HCT116 (cell line): ENCODE measurements around the gene DNAJB1. TPM values are rescaled to one million over a fixed set of nuclear protein-coding genes. Genes with fewer than 3 reads are reported as not detected.

Experiments used
- ATAC-seq: fragments of 200-7000 bp; cut with Tn5 transposase; 2 replicates; pipeline ENCODE4 v1.9.1; 2020; ENCODE audit warnings: mild to moderate bottlenecking, moderate library complexity
- BruUV-seq: library from RNA; stranded (reverse); fragments of 400-500 nt; replicated peaks from 2 replicates; lab custom pipeline; 2021; lab: Mats Ljungman, UMichigan
- CTCF ChIA-PET: fragments of 300-600 bp; sonication (Branson Sonifier 250); formaldehyde crosslinking; loops from one replicate; lab custom pipeline; 2021; ENCODE audit warnings: antibody characterized with exemption; lab: Charles Lee
- POLR2A ChIA-PET: fragments of 300-600, 350-600 bp; sonication (Branson Sonifier 250); formaldehyde crosslinking; loops from one replicate; lab custom pipeline; 2021; ENCODE audit warnings: antibody characterized with exemption; lab: Charles Lee
- RAD21 ChIA-PET, 2 experiments: fragments of 300-600 bp; sonication (Branson Sonifier 250); formaldehyde crosslinking; loops; one replicate each; lab custom pipeline; 2023; ENCODE audit warnings: low total read pairs in 2 of 2; ENCODE audit not compliant: uncharacterized antibody in 2 of 2, unreplicated experiment in 2 of 2, low non-redundant PET in 1 of 2; lab: Charles Lee
- DNase-seq: peaks from one replicate; pipeline ENCODE4 v3.0.0-alpha.2; 2010; ENCODE audit warnings: low read depth, low spot score
- H2AFZ ChIP-seq: fragments of 200-600 bp; shearing (Covaris generic), sonication (generic); 2 replicates; pipeline ENCODE4 v1.6.1; 2017; ENCODE audit warnings: low read depth, mixed run types, mixed read lengths, antibody characterized with exemption, low read length; ENCODE audit not compliant: poor library complexity, severe bottlenecking
- H3K27ac ChIP-seq: 2 replicates; pipeline ENCODE4 v1.5.1; 2012; ENCODE audit warnings: low read depth, low read length
- H3K27me3 ChIP-seq: fragments of 200-600 bp; sonication (generic); 2 replicates; pipeline ENCODE4 v1.6.1; 2016; ENCODE audit warnings: mixed run types, low read length, mixed read lengths; ENCODE audit not compliant: insufficient read depth
- H3K36me3 ChIP-seq, 2 experiments: fragments of 200-500 bp in 1 of 2; fragments of 200-600 bp in 1 of 2; sonication (Bioruptor generic) in 1 of 2; sonication (generic) in 1 of 2; 2 replicates each; pipeline versions ENCODE4 v1.5.1 to v1.6.1; 2014 to 2016; ENCODE audit warnings: low read length in 2 of 2, inconsistent platforms in 1 of 2, mixed read lengths in 1 of 2, mixed run types in 1 of 2; ENCODE audit not compliant: insufficient read depth in 2 of 2, control insufficient read depth in 1 of 2
- H3K4me1 ChIP-seq, 2 experiments: fragments of 200-600 bp in 1 of 2; sonication (generic) in 1 of 2; 2 replicates each; pipeline versions ENCODE4 v1.5.1 to v1.6.1; 2012 to 2017; ENCODE audit warnings: low read length in 2 of 2, inconsistent platforms in 1 of 2, mild to moderate bottlenecking in 1 of 2, mixed read lengths in 1 of 2, mixed run types in 1 of 2, moderate library complexity in 1 of 2; ENCODE audit not compliant: insufficient read depth in 2 of 2, control insufficient read depth in 1 of 2
- H3K4me2 ChIP-seq: fragments of 200-600 bp; sonication (generic); 2 replicates; pipeline ENCODE4 v1.6.1; 2017; ENCODE audit warnings: mixed run types, low read length, mixed read lengths
- H3K4me3 ChIP-seq, 2 experiments: fragments of 200-600 bp in 1 of 2; sonication (generic) in 1 of 2; replicated peaks in 1 of 2; 2 replicates each; pipeline ENCODE4 v1.5.1; 2011 to 2016; ENCODE audit warnings: low read length in 2 of 2, control low read depth in 1 of 2, low read depth in 1 of 2, mild to moderate bottlenecking in 1 of 2, mixed read lengths in 1 of 2, mixed run types in 1 of 2
- H3K79me2 ChIP-seq: fragments of 200-600 bp; sonication (generic); 2 replicates; pipeline ENCODE4 v1.6.1; 2017; ENCODE audit warnings: mild to moderate bottlenecking, mixed run types, low read length, moderate library complexity, mixed read lengths; ENCODE audit not compliant: insufficient read depth
- H3K9ac ChIP-seq: fragments of 200-600 bp; sonication (generic); 2 replicates; pipeline ENCODE4 v1.6.1; 2016; ENCODE audit warnings: low read length, mixed read lengths
- H3K9me2 ChIP-seq: fragments of 200-600 bp; sonication (generic), shearing (Covaris generic); 2 replicates; pipeline ENCODE4 v1.6.1; 2017; ENCODE audit warnings: mixed run types, mild to moderate bottlenecking, moderate library complexity; ENCODE audit not compliant: insufficient read depth
- H3K9me3 ChIP-seq, 2 experiments: fragments of 200-500 bp in 1 of 2; fragments of 200-600 bp in 1 of 2; sonication (Bioruptor generic) in 1 of 2; sonication (generic) in 1 of 2; 2 replicates each; pipeline ENCODE4 v1.6.1; 2014 to 2017; ENCODE audit warnings: low read length in 2 of 2, mixed read lengths in 2 of 2, inconsistent platforms in 1 of 2, low read depth in 1 of 2, mild to moderate bottlenecking in 1 of 2, mixed run types in 1 of 2, moderate library complexity in 1 of 2; ENCODE audit not compliant: control insufficient read depth in 1 of 2, insufficient read depth in 1 of 2
- H4K20me1 ChIP-seq: fragments of 200-600 bp; sonication (generic), shearing (Covaris generic); 2 replicates; pipeline ENCODE4 v1.6.1; 2017; ENCODE audit warnings: mixed run types, mild to moderate bottlenecking, moderate library complexity; ENCODE audit not compliant: insufficient read depth
- ATF3 ChIP-seq: IDR thresholded peaks from 2 replicates; pipeline ENCODE4 v1.6.1; 2012
- EGR1 ChIP-seq: IDR thresholded peaks from 2 replicates; pipeline ENCODE4 v1.6.1; 2012; ENCODE audit warnings: low read depth
- ELF1 ChIP-seq: IDR thresholded peaks from 2 replicates; pipeline ENCODE4 v1.6.1; 2012; ENCODE audit warnings: low read depth, borderline replicate concordance
- EZH2phosphoT487 ChIP-seq: fragments of 200-600 bp; IDR thresholded peaks from 2 replicates; pipeline ENCODE4 v1.6.1; 2018; ENCODE audit warnings: antibody characterized with exemption, borderline replicate concordance
- FOSL1 ChIP-seq: IDR thresholded peaks from 2 replicates; pipeline ENCODE4 v1.6.1; 2012; ENCODE audit warnings: low read depth
- JUND ChIP-seq: IDR thresholded peaks from 2 replicates; pipeline ENCODE4 v1.6.1; 2012
- POLR2A ChIP-seq: IDR thresholded peaks from 2 replicates; pipeline ENCODE4 v1.7.0; 2011; ENCODE audit warnings: borderline replicate concordance; ENCODE audit not compliant: insufficient read depth, insufficient read length; ENCODE audit errors: extremely low read depth
- SIN3A ChIP-seq: IDR thresholded peaks from 2 replicates; pipeline ENCODE4 v1.6.1; 2012; ENCODE audit warnings: low read depth
- SP1 ChIP-seq: IDR thresholded peaks from 2 replicates; pipeline ENCODE4 v1.6.1; 2012; ENCODE audit warnings: low read depth
- TCF7L2 ChIP-seq: IDR thresholded peaks from 2 replicates; pipeline ENCODE4 v1.7.0; 2011; ENCODE audit warnings: borderline replicate concordance, inconsistent platforms; ENCODE audit not compliant: insufficient read depth, insufficient read length; ENCODE audit errors: extremely low read depth
- intact Hi-C: fragments of 100-400 bp; cut with micrococcal nuclease; formaldehyde crosslinking; loops from 2 replicates; pipeline ENCODE4 v1.10.0; 2022
- total RNA-seq: library from RNA; stranded (reverse); gene quantifications from one replicate; pipeline ENCODE4 v1.2.1, GENCODE V29; 2021; ENCODE audit not compliant: unreplicated experiment
- TF ChIP-seq, protein P1 (sequence below): IDR thresholded peaks from 2 replicates; pipeline ENCODE4 v1.6.1; 2011; ENCODE audit warnings: mild to moderate bottlenecking, low read length, moderate library complexity; ENCODE audit not compliant: insufficient replicate concordance; ENCODE audit errors: extremely low read depth
- TF ChIP-seq, protein P2 (sequence below): IDR thresholded peaks from 2 replicates; pipeline ENCODE4 v1.6.1; 2012

DNAJB1 gene
- total RNA-seq, 1 experiment from 2014 or later = 175 TPM

GRCh38 chr19:14540741-14541525, 22.7 kb upstream of the DNAJB1 start:
- Histone ChIP-seq H3K9ac (no peak overlapping the region), H3K27me3 (no peaks in the 10 kb centered on the region), H3K27ac (no peak overlapping the region), H3K9me2 (no peaks in the 10 kb centered on the region), H3K4me3 (no peak overlapping the region), H2AFZ (no peak overlapping the region), H3K36me3 (peaks cover 0 to 6% of the 10 kb centered on the region in 2 experiments; a peak in 1 of 4 replicates), H4K20me1 (no peaks in the 10 kb centered on the region), H3K9me3 (no peaks in the 10 kb centered on the region), H3K4me2 (no peak overlapping the region), H3K79me2 (peaks cover 88% of the 10 kb centered on the region), H3K4me1 (peaks cover 9 to 33% of the 10 kb centered on the region in 2 experiments)
- DNase-seq (no peak), ATAC-seq (no peak)
- CTCF ChIA-PET = no interaction called here
- no peak for TF ChIP-seq POLR2A
- TF ChIP-seq SP1 = no peak
- no peak for TF ChIP-seq FOSL1
- no peak for TF ChIP-seq ATF3
- no peak for TF ChIP-seq SIN3A
- no peak for TF ChIP-seq JUND
- TF ChIP-seq, protein P1, sequence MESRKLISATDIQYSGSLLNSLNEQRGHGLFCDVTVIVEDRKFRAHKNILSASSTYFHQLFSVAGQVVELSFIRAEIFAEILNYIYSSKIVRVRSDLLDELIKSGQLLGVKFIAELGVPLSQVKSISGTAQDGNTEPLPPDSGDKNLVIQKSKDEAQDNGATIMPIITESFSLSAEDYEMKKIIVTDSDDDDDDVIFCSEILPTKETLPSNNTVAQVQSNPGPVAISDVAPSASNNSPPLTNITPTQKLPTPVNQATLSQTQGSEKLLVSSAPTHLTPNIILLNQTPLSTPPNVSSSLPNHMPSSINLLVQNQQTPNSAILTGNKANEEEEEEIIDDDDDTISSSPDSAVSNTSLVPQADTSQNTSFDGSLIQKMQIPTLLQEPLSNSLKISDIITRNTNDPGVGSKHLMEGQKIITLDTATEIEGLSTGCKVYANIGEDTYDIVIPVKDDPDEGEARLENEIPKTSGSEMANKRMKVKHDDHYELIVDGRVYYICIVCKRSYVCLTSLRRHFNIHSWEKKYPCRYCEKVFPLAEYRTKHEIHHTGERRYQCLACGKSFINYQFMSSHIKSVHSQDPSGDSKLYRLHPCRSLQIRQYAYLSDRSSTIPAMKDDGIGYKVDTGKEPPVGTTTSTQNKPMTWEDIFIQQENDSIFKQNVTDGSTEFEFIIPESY = no peak
- no peak for TF ChIP-seq EZH2phosphoT487
- no peak for TF ChIP-seq EGR1
- TF ChIP-seq ELF1 = no peak
- no peak for TF ChIP-seq TCF7L2
- TF ChIP-seq, protein P2, sequence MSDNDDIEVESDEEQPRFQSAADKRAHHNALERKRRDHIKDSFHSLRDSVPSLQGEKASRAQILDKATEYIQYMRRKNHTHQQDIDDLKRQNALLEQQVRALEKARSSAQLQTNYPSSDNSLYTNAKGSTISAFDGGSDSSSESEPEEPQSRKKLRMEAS = no peak
- BruUV-seq = no TSS peak
- RAD21 ChIA-PET = no interaction called here
- POLR2A ChIA-PET = no interaction called here
- intact Hi-C loops = no loop called here
